Left ventricle myocardium superior (tissue), 1 donor: Measurements from ENCODE around the gene GANC. TPM values are rescaled to one million over a fixed set of nuclear protein-coding genes. Genes with fewer than 3 reads are reported as not detected.

Experiments used
- ATAC-seq: fragments of 200-7000 bp; cut with Tn5 transposase; one replicate; pipeline ENCODE4 v1.9.1; 2020; ENCODE audit warnings: mild to moderate bottlenecking, moderate library complexity
- DNase-seq: peaks from one replicate; pipeline ENCODE4 v3.0.0-alpha.2; 2020
- intact Hi-C: fragments of 100-400 bp; cut with micrococcal nuclease; formaldehyde crosslinking; loops from one replicate; pipeline ENCODE4 v1.11.0; 2022
- total RNA-seq: library from RNA; stranded (reverse); fragmentation: NEBNext Ultra II Directional; extraction: Animal tissue kit (Norgen Biotek cat#: 25700); gene quantifications from one replicate; pipeline ENCODE4 v1.2.1, GENCODE V29; 2021
- donor health status: DM: no; HTN: yes; CAD: no; lungs with severe emphysema.

GANC gene
- total RNA-seq, 1 donor from 2014 or later = 16.4 TPM

- intact Hi-C loops = no loop called here
- no peak for ATAC-seq
- DNase-seq = no peak
These were observed 91.5 kb downstream of the GANC start for GRCh38 chr15:42364529-42364928.

GRCh38 chr15:42365921-42366550 lies 93.0 kb downstream of the GANC start:
- ATAC-seq = no peak
- no peak for DNase-seq
- intact Hi-C loops = no loop called here

GRCh38 chr15:42367041-42367440 lies 94.0 kb downstream of the GANC start:
- intact Hi-C loops = no loop called here
- DNase-seq = no peak
- no peak for ATAC-seq

- intact Hi-C loops = no loop called here
- DNase-seq = no peak
- ATAC-seq = no peak
These were observed 95.1 kb downstream of the GANC start for GRCh38 chr15:42368096-42368495.

GRCh38 chr15:42371096-42371495 lies 98.1 kb downstream of the GANC start:
- intact Hi-C loops = no loop called here
- DNase-seq = no peak
- no peak for ATAC-seq

GRCh38 chr15:42373274-42373673 lies 100.3 kb downstream of the GANC start:
- ATAC-seq (peak; percentile 84), DNase-seq (peak; percentile 82)
- intact Hi-C loops = no loop called here

GRCh38 chr15:42373936-42374335 lies 100.9 kb downstream of the GANC start:
- ATAC-seq (no peak), DNase-seq (no peak)
- intact Hi-C loops = no loop called here

GRCh38 chr15:42374810-42375209 lies 101.8 kb downstream of the GANC start:
- intact Hi-C loops = no loop called here
- DNase-seq (no peak), ATAC-seq (no peak)

GRCh38 chr15:42375252-42375651 lies 102.3 kb downstream of the GANC start:
- intact Hi-C loops = no loop called here
- ATAC-seq (no peak), DNase-seq (no peak)

- intact Hi-C loops = no loop called here
- ATAC-seq (no peak), DNase-seq (no peak)
These were observed 102.9 kb downstream of the GANC start for GRCh38 chr15:42375941-42376340.

- ATAC-seq = no peak
- intact Hi-C loops = no loop called here
- no peak for DNase-seq
These were observed 105.0 kb downstream of the GANC start for GRCh38 chr15:42378011-42378410.

GRCh38 chr15:42384597-42384996 lies 111.6 kb downstream of the GANC start:
- intact Hi-C loops = no loop called here
- ATAC-seq (no peak), DNase-seq (no peak)

- ATAC-seq (peak; percentile 70), DNase-seq (no peak)
- intact Hi-C loops = no loop called here
These were observed 112.4 kb downstream of the GANC start for GRCh38 chr15:42385206-42385979.

- intact Hi-C loops = no loop called here
- no peak for DNase-seq
- ATAC-seq = peak; percentile 58
These were observed 113.1 kb downstream of the GANC start for GRCh38 chr15:42385980-42386700.

GRCh38 chr15:42387603-42388002 lies 114.6 kb downstream of the GANC start:
- no peak for ATAC-seq
- intact Hi-C loops = no loop called here
- no peak for DNase-seq

- ATAC-seq (no peak), DNase-seq (no peak)
- intact Hi-C loops = no loop called here
These were observed 119.5 kb downstream of the GANC start for GRCh38 chr15:42392309-42393024.

GRCh38 chr15:42394106-42394505 lies 121.1 kb downstream of the GANC start:
- intact Hi-C loops = no loop called here
- DNase-seq (no peak), ATAC-seq (no peak)

GRCh38 chr15:42395838-42396237 lies 122.8 kb downstream of the GANC start:
- no peak for ATAC-seq
- DNase-seq = no peak
- intact Hi-C loops = no loop called here

- DNase-seq (no peak), ATAC-seq (no peak)
- intact Hi-C loops = no loop called here
These were observed 128.8 kb downstream of the GANC start for GRCh38 chr15:42401544-42402454.
